Mucosa of rectum (tissue), 2 donors: ENCODE results near the gene CUBN.

ENCODE experiments used
- H3K27ac ChIP-seq, 2 donors: one replicate each; pipeline ENCODE4 v1.7.0; 2013; ENCODE audit warnings: inconsistent platforms in 2 of 2, low read depth in 2 of 2, low read length in 2 of 2
- H3K27me3 ChIP-seq, 2 donors: one replicate each; pipeline ENCODE4 v1.7.0; 2013; ENCODE audit warnings: low read length in 2 of 2; ENCODE audit not compliant: control insufficient read depth in 2 of 2, insufficient read depth in 2 of 2
- H3K36me3 ChIP-seq, 2 donors: one replicate each; pipeline ENCODE4 v1.7.0; 2013; ENCODE audit warnings: low read length in 2 of 2; ENCODE audit not compliant: control insufficient read depth in 2 of 2, insufficient read depth in 2 of 2
- H3K4me1 ChIP-seq, 2 donors: one replicate each; pipeline ENCODE4 v1.7.0; 2013; ENCODE audit warnings: low read length in 2 of 2, mild to moderate bottlenecking in 1 of 2; ENCODE audit not compliant: control insufficient read depth in 2 of 2, insufficient read depth in 2 of 2
- H3K4me3 ChIP-seq, 2 donors: one replicate each; pipeline ENCODE4 v1.7.0; 2013; ENCODE audit warnings: low read length in 2 of 2
- H3K9ac ChIP-seq, 2 donors: one replicate each; pipeline ENCODE4 v1.7.0; 2013; ENCODE audit warnings: low read length in 2 of 2, low read depth in 1 of 2, mild to moderate bottlenecking in 1 of 2
- H3K9me3 ChIP-seq, 2 donors: one replicate each; pipeline ENCODE4 v1.7.0; 2013; ENCODE audit warnings: low read length in 2 of 2; ENCODE audit not compliant: control insufficient read depth in 2 of 2
- donor health status: healthy.
- donor health status: Normal muscosa, but diverticular disease.

Gene CUBN

DNA sequence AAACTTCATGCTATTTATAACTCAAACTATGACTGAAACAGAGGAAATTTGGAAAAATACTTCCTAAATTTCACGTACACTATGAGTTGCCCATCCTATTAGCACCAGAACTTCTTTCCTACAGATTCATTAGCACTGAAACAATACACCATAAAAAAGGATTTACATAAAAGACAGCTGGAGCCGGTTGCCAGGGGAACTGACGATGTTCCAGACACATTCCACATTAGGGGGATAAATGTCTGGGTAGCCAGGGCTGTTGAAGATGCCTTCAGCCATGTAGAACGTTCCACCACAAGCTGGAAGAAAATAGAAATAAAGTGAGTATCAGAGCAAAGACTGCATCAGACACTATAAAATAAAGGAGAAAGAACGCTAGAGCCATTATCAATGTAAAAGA lies 182.5 kb downstream of the CUBN start:
- H3K36me3 ChIP-seq: no peaks in the 10 kb centered on the region
- no peaks in the 10 kb centered on the region for H3K27me3 ChIP-seq
- H3K4me3 ChIP-seq: no peak overlapping the region
- H3K27ac ChIP-seq: no peak overlapping the region
- H3K9ac ChIP-seq: no peak overlapping the region
- no peaks in the 10 kb centered on the region for H3K9me3 ChIP-seq
- H3K4me1 ChIP-seq: no peaks in the 10 kb centered on the region

DNA sequence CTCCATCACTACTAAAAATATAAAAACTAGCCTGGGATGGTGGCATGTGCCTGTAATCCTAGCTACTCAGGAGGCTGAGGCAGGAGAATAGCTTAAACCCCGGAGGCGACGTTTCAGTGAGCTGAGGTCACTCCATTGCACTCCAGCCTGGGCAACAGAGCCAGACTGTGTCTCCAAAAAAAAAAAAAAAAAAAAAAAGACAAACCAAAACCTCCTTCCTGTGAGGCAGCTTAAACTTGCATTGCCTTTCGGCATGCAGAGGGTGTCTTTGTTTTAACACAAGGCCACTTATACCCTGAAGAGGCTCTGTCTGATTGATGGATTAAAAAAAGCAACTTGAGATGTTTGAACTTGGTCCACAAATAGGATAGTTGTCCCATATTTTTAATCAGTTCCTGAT lies 184.0 kb downstream of the CUBN start:
- Histone ChIP-seq H3K4me1 (no peaks in the 10 kb centered on the region), H3K27ac (no peak overlapping the region)

DNA sequence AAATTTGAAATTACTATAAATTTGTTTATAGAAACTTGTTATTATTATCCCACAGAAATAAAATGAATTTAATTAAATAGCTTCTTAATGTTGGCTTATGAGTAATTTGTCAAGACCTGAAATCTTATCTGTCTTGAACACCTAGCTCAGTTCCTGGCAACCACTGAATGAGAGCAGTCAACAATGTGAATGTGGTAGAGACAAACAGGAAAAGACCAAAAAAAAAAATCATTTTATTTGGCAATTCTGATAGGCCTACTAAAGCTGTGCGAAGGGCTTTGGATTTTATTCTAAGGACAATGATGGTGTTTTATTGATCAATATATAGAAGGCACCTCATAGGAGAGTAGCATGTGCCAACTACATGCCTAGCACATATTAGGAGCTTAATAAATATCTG lies 184.6 kb downstream of the CUBN start:
- Histone ChIP-seq H3K27me3 (no peaks in the 10 kb centered on the region), H3K36me3 (no peaks in the 10 kb centered on the region), H3K9me3 (no peaks in the 10 kb centered on the region), H3K27ac (no peak overlapping the region), H3K9ac (no peak overlapping the region), H3K4me1 (no peaks in the 10 kb centered on the region), H3K4me3 (no peak overlapping the region)

More for the DNA sequence above, 184.0 kb downstream of the CUBN start:
- Histone ChIP-seq H3K36me3 (no peaks in the 10 kb centered on the region), H3K4me3 (no peak overlapping the region), H3K27me3 (no peaks in the 10 kb centered on the region), H3K9me3 (no peaks in the 10 kb centered on the region), H3K9ac (no peak overlapping the region)

DNA sequence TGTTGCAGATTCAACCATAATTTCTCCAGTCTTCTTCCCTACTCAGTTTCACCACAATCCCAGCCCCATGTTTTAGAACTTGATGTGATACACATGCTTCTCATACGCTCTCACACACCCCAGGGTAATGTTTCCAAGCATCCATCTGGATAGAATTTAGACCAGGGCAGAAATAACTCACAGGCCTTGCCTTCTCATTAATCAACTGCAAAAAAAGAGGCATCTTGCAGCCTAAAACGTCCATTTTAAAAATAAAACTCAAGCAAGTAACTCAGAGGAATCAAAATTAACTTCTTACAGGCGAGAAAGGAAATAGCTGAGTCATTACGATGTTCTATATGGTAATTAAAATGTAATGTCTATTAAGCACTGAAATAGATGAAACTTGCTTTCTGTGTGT lies 185.2 kb downstream of the CUBN start:
- Histone ChIP-seq H3K27me3 (no peaks in the 10 kb centered on the region), H3K9me3 (no peaks in the 10 kb centered on the region), H3K9ac (no peak overlapping the region), H3K27ac (no peak overlapping the region), H3K36me3 (no peaks in the 10 kb centered on the region), H3K4me3 (no peak overlapping the region), H3K4me1 (no peaks in the 10 kb centered on the region)

DNA sequence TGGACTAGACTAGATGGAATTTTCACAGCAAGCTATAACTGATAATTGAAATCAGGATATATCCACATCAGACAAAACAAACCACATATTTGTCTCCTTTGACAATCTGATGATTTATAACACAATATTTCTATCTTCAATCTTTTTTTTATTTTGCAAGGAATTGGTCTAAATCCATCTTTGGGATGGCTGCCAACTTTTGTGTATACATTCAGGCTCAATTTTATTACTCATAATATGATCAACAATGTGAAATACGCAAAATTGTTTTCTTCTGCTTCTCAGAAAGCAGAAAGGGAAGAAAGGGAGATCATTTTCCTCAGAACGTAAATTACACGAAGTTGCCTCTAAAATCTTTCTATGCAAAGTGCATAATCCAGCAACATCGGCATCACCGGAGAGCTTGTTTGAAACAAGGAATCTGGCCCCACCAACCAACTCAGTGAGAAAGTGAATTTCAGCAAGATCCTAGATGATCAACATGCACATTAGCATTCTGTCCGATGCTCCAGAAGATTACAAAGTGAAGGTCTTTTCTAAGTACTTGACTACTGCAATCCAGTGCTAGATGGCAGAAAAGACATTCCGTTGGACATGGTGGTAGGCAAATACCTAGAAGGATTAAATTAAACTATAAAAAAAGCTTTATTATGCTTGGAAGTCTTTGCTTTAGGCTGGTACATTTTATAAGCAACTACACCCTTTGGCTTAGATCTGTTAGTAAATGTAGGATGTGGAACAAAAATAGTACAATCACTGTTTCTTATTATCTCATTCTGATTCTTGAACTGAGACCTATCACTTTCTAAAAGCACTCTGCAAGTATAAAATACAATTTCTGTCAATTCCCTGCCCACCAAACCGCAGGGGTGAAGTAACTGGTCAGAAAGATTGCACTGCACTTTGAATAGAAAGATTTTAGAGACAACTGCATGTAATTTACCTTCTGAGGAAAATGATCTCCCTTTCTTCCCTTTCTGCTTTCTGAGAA lies 186.0 kb downstream of the CUBN start:
- Histone ChIP-seq H3K4me1 (no peaks in the 10 kb centered on the region), H3K9ac (no peak overlapping the region), H3K36me3 (no peaks in the 10 kb centered on the region), H3K27ac (no peak overlapping the region), H3K27me3 (no peaks in the 10 kb centered on the region), H3K9me3 (no peaks in the 10 kb centered on the region), H3K4me3 (no peak overlapping the region)

DNA sequence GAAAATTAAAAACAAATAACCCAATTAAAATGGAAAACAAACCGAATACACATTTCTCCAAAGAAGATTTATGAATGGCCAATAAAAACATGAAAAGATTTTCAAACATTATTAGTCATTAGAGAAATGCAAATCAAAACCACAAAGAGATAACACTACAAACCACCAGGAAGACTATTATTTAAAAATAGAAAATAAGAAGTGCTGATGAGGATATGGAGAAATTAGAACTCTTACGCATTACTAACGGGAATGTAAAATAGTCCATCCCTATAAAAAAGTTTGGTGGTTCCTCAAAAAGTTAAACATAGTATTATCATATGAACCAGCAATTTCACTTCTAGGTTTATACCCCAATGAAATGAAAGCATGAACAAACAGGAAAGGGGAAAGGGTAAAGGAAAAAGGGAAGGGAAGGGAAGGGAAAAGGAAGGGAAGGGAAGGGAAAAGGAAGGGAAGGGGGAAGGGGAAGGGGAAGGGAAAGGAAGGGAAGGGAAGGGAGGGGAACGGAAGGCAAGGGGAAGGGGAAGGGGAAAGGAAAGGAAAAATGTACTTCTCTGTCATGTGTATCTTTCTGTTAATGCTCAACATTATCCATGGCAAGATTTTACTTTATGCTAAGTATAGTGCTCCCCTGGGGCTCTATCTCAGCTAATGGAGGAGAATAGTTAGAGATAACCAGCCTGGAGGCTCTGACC lies 187.1 kb downstream of the CUBN start:
- Histone ChIP-seq H3K27ac (no peak overlapping the region), H3K36me3 (no peaks in the 10 kb centered on the region), H3K9ac (no peak overlapping the region), H3K27me3 (no peaks in the 10 kb centered on the region), H3K4me3 (no peak overlapping the region), H3K9me3 (no peaks in the 10 kb centered on the region), H3K4me1 (no peaks in the 10 kb centered on the region)

DNA sequence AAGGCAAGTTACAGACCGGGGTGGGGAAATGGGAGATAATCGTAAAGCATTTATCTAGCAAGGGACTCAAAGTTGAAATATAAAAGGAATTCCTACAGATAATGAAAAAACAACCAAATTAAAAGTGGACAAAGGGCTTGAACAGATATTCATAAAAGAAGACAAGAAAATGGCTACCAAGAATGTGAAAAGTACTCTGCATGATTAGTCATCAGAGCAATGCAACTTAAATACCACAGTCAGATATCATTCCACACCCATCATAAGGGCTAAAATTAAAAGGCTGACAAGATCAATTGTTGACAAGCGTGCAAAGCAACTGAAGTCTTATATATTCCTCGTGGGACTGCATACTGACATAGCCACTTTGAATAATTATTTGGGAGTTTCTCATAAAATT lies 187.7 kb downstream of the CUBN start:
- no peaks in the 10 kb centered on the region for H3K27me3 ChIP-seq
- no peak overlapping the region for H3K27ac ChIP-seq
- H3K9me3 ChIP-seq: no peaks in the 10 kb centered on the region
- H3K36me3 ChIP-seq: no peaks in the 10 kb centered on the region
- H3K4me1 ChIP-seq: no peaks in the 10 kb centered on the region
- H3K4me3 ChIP-seq: no peak overlapping the region
- H3K9ac ChIP-seq: no peak overlapping the region

DNA sequence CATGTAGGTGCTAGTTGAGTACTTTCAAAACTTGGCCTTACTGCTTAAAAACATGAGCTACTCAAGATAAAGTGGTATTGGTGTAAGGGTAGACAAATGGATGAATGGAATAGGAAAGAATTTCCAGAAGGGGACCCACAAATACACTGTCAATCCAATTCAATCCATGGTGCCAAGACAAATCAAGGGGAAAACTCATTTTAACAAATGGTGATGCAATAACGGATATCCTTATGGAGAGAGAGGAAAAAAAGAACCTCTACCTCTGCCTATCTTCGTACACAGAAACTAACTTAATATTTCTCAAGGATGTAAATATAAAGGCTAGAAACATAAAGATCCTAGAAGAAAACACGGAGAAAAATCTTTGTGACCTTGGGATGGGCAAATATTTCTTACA lies 188.5 kb downstream of the CUBN start:
- H3K36me3 ChIP-seq: no peaks in the 10 kb centered on the region
- no peaks in the 10 kb centered on the region for H3K9me3 ChIP-seq
- H3K27ac ChIP-seq: no peak overlapping the region
- no peak overlapping the region for H3K4me3 ChIP-seq
- H3K27me3 ChIP-seq: no peaks in the 10 kb centered on the region
- no peak overlapping the region for H3K9ac ChIP-seq
- no peaks in the 10 kb centered on the region for H3K4me1 ChIP-seq

DNA sequence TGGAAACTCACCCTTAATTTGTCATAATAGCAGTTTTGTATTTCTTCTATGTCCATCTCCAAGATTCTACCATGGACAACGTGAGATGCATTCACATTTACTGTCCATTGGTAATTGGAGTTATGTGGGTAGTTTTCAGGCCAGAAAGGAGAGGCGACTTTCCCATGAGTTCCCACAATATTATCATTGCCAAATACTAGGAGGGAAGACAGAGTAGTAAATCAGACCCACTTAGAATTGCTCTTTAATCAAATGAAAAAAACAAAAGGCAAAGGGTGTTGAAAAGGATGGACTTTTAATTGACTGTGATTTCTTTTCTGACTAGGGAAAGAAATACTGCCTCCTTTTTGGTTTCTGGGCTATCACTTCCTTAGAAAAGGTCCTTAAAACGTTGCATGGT lies 190.7 kb downstream of the CUBN start:
- H3K36me3 ChIP-seq: no peaks in the 10 kb centered on the region
- no peaks in the 10 kb centered on the region for H3K27me3 ChIP-seq
- H3K27ac ChIP-seq: no peak overlapping the region
- H3K4me1 ChIP-seq: no peaks in the 10 kb centered on the region
- no peak overlapping the region for H3K4me3 ChIP-seq
- H3K9ac ChIP-seq: no peak overlapping the region
- H3K9me3 ChIP-seq: no peaks in the 10 kb centered on the region

DNA sequence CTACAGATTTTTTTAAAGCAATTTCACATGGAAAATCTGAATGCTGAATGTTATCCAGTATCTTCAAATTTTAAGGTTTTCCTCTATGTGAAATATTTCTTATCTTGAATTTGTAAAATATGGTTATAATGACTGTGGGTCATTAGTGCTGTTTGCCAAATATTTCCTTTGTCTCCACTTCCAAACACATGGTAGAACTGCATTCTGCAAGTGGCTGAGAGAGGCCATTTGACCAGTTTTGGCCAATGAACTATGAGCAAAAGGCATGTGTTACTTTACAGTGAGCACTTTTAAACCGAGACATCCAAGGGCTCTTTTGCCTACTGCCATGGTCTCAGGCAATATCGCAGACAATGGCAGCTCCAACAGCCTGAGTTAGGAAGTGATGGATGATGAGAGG lies 195.2 kb downstream of the CUBN start:
- Histone ChIP-seq H3K27ac (no peak overlapping the region), H3K4me1 (no peaks in the 10 kb centered on the region), H3K27me3 (no peaks in the 10 kb centered on the region), H3K9me3 (no peaks in the 10 kb centered on the region), H3K9ac (no peak overlapping the region), H3K4me3 (no peak overlapping the region), H3K36me3 (no peaks in the 10 kb centered on the region)
